ENCODE results near the gene SHANK3. TPM values are rescaled to one million over a fixed set of nuclear protein-coding genes. Genes with fewer than 3 reads are reported as not detected.

The SHANK3 gene
- total and polyA plus RNA-seq, 2 of the 8 experiments (the other 6 are each of a cell fraction or from before 2014, with no cell fraction given): 1.5 to 6.0 TPM

DNA sequence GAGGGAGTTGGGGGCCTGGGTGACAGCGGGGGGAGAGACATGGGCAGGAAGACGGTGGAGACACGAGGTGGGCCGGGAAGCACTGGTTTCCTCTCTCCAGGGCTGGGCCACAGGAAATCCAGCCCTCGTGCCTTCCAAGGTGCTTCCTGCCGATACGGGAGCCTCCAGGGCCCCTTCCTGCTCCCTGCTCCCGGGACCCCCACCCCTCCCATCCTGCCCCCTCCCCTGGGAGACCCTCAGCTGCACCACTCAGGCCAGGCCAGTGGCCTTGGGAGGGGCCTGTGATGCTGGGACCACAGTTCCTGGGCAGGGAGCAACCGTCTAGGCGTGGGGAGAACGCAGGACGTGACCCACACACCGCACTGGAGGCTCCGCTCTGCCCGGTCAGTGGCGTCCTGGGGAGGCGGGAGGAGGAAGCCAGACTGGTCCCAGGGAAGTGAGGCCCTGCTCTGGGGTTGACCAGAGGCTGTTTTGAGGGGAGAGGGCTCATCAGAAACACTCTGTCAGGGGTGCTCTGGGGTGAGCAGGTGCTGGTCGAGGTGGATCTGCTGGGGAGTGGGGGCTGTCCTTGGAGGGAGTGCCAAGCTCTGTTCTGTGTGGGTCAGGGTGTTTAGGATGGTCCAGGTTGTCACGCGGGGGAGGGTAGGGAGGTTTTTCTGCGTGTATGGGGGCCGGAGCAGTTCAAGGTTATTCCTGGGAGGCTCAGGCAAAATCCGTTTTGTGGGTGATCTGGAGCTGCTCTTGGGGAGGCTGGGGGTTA, at the start of gene SHANK3 (continued):
- TF ChIP-seq, protein P1, sequence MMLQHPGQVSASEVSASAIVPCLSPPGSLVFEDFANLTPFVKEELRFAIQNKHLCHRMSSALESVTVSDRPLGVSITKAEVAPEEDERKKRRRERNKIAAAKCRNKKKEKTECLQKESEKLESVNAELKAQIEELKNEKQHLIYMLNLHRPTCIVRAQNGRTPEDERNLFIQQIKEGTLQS (IDR thresholded peaks at IDR 0.05; ENCODE audit: insufficient read depth, low read depth, low read length): no peak
- TF ChIP-seq, protein P2, sequence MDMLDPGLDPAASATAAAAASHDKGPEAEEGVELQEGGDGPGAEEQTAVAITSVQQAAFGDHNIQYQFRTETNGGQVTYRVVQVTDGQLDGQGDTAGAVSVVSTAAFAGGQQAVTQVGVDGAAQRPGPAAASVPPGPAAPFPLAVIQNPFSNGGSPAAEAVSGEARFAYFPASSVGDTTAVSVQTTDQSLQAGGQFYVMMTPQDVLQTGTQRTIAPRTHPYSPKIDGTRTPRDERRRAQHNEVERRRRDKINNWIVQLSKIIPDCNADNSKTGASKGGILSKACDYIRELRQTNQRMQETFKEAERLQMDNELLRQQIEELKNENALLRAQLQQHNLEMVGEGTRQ (IDR thresholded peaks at IDR 0.05; ENCODE audit: low read length): no peak
- TF ChIP-seq CEBPB (IDR thresholded peaks at IDR 0.05; ENCODE audit: low read depth, low read length) (no peak), ASH2L (IDR thresholded peaks at IDR 0.05; ENCODE audit: low read length) (no peak), CREB1 (IDR thresholded peaks at IDR 0.05) (no peak)
